Right ventricle myocardium superior (tissue), 1 donor: ENCODE data around the gene DACT3. TPM values are rescaled to one million over a fixed set of nuclear protein-coding genes. Genes with fewer than 3 reads are reported as not detected.

Experiments used
- ATAC-seq: fragments of 200-7000 bp; cut with Tn5 transposase; one replicate; pipeline ENCODE4 v1.9.1; 2020; ENCODE audit warnings: mild to moderate bottlenecking; ENCODE audit not compliant: poor library complexity
- DNase-seq: peaks from one replicate; pipeline ENCODE4 v3.0.0-alpha.2; 2020
- intact Hi-C: fragments of 100-400 bp; cut with DNase I; formaldehyde crosslinking; loops from one replicate; pipeline ENCODE4 v1.11.2; 2022
- long read RNA-seq: library from polyadenylated mRNA; unstranded; transcript quantifications from one replicate; pipeline ENCODE4 v2.0.0, GENCODE V29; 2021
- total RNA-seq: library from RNA; stranded (reverse); fragmentation: NEBNext Ultra II Directional; extraction: Animal tissue kit (Norgen Biotek cat#: 25700); gene quantifications from one replicate; pipeline ENCODE4 v1.2.1, GENCODE V29; 2021
- donor health status: DM: no; HTN: yes; CAD: no; lungs with severe emphysema.

Gene DACT3, protein sequence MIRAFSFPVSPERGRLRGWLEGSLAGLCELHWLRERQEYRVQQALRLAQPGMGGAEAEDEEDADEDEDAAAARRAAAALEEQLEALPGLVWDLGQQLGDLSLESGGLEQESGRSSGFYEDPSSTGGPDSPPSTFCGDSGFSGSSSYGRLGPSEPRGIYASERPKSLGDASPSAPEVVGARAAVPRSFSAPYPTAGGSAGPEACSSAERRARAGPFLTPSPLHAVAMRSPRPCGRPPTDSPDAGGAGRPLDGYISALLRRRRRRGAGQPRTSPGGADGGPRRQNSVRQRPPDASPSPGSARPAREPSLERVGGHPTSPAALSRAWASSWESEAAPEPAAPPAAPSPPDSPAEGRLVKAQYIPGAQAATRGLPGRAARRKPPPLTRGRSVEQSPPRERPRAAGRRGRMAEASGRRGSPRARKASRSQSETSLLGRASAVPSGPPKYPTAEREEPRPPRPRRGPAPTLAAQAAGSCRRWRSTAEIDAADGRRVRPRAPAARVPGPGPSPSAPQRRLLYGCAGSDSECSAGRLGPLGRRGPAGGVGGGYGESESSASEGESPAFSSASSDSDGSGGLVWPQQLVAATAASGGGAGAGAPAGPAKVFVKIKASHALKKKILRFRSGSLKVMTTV
- 15.2 TPM for total RNA-seq
- long read RNA-seq, transcript DACT3-202 (4 exons, 2,834 nt): major isoform, 43 of 75 reads
- long read RNA-seq, partial matches to known transcripts: 14 of 75 reads
- long read RNA-seq, other reads (novel, unspliced or antisense): 18 of 75 reads

GRCh38 chr19:46661020-46661731 is at the start of gene DACT3:
Gene DACT3 (minus strand): TSS chr19:46661182. CDS start chr19:46661064, 118 bp downstream.
- ATAC-seq (peak; percentile 96), DNase-seq (peak; percentile 100)
- intact Hi-C loops: loop anchor here (2.0 to 10.0 kb wide), 2 partner anchors 46 to 126 kb away; no protein-coding TSS in a partner anchor

DNA sequence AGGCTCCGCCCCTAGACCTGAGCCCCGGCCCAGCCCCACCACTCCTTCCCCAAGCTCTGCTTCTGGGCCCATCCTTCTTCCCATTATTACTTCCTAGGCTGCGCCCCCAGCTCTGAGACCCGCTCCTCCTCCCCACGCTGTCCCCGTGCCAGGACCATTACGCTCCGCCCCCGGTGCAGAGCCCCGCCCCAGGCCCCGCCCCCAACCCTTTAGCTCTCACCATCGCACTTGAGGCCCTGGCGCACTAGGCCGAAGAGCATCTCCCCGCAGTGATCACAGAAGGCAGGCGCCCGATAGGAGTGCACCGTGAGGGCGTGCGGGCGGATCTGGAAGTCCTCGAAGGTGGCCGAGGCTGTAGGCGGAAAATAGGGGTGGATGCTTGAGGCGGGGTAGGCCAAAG is 49.7 kb upstream of the DACT3 start:
- intact Hi-C loops: no loop called here
- no peak for DNase-seq
- ATAC-seq: no peak

- peak; percentile 89 for DNase-seq
- ATAC-seq: peak; percentile 79
- intact Hi-C loops: no loop called here
These were observed 43.5 kb upstream of the DACT3 start for GRCh38 chr19:46704379-46705076.

DNA sequence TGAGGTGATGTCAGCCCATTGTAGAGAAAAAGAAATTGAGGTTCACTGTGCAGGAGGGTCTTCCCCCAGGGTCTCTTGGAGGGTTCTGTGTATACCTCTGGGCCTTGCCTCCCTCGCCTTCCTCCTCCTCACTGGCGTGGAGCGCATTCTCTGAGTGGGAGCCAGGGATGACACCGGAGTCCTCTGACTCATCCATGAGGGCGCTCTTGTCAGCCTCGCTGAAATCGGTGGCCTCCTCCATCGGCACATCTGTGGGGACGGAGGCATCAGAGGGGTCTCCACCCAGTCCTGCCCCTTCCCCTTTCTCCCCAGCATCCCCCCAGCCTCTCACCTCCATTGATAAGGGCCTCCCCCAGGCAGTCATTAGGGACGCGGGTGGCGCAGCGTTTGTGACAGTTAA is 39.7 kb upstream of the DACT3 start:
- intact Hi-C loops: no loop called here
- ATAC-seq (no peak), DNase-seq (no peak)

DNA sequence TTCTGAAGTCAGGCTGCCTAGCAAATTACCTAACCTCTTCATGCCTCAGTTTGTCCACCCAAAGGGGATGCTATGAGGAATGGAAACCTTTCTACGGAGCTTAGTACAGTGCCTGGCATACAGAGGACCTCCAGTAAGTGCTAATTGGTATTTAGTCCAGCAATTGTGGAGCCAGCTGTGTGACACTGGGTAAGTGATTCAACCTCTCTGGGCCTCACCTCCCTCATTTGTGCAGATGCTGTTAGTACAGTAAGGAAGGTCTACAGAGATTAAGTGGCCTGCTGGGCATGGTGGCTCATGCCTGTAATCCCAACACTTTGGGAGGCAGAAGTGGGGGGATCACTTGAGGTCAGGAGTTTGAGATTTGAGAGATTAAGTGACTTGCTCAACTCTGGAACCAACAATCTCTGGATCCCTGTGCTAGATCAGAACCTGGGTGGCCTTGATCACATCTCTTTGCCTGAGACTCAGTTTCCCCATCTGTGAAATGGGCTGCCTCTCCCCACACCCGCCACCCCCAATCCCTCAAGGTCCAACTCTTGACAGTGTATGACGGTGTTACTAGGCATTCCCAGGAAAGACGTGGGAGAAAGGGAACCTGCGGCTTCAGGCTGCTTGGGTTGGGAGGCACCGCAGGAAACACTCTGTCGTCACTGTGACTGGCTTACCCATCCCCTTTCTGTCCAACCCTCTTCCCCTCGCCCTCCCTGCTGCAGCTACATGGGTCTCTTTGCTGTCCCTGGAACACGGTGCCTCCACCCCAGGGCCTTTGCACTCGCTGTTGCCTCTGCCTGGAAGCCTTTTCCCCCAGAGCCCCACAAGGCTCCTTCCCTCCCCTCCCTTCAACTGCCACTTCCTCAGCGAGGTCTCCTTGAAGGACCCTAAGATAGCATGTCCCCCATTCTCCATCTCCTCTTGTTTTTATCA is 37.7 kb upstream of the DACT3 start:
- ATAC-seq (no peak), DNase-seq (no peak)
- intact Hi-C loops: no loop called here

DNA sequence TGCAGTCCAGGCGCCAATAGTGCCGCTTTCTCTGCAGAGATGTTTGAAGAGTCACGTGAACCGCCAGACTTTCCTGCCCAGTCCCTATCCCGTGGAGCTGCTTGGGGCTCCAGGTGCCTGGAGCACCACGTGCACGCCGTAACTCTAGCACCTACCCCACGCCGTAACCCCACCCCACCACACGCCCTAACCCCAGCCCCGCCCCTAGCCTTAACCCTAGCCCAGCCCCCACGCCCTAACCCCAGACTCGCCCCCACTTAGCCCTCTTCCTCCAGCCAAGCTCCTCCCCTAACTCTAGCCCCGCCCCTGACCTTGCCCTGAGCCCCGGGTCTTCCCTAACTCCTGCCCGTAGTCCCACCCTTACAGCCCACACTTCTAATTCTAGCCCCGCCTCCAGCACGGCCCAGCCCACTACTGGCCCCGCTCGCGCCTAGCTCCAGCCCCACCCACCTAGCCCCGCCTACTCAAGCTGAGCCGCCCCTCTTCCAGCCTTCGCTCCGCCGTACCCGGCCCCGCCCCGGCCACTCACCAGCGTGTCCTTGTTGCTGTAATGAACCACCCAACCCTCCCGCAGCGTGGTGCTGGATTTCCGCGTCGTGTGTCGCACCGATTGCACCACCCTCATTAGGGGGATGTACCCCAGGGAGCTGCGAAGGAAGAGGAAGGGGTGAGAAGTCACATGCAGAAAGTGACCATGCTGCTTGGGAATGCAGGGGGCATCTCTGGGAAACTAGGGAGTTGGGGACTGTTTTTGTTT is 36.4 kb upstream of the DACT3 start:
- intact Hi-C loops: no loop called here
- DNase-seq: peak; percentile 93
- ATAC-seq: peak; percentile 97

GRCh38 chr19:46696866-46697203 is 35.9 kb upstream of the DACT3 start:
- intact Hi-C loops: no loop called here
- DNase-seq (no peak), ATAC-seq (no peak)

GRCh38 chr19:46696052-46696451 is 35.1 kb upstream of the DACT3 start:
- intact Hi-C loops: no loop called here
- no peak for ATAC-seq
- no peak for DNase-seq

- ATAC-seq: no peak
- intact Hi-C loops: no loop called here
These were observed 32.8 kb upstream of the DACT3 start for GRCh38 chr19:46693760-46694159.

GRCh38 chr19:46692918-46693722 is 32.1 kb upstream of the DACT3 start:
- intact Hi-C loops: no loop called here
- no peak for ATAC-seq

More at GRCh38 chr19:46693760-46694159, 32.8 kb upstream of the DACT3 start:
- DNase-seq: no peak

DNA sequence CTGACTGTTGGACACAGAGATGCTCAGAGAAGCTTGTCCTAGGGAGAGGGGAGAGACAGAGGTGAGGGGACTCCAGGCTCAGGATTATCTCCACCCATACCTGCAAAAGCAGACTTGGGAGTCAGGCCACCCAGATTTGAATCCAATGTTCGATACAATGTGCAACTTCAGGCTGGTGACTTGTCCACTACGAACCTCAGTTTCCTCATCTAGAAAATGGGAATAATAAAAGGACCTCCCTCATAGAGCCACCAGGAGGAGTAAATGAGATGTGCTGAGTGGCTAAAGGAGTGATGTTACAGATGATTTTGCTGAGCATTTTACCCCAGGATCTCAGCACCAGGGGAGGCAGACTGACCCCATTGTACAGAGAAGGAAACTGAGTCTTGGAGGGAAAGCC is 31.0 kb upstream of the DACT3 start:
- intact Hi-C loops: no loop called here
- no peak for ATAC-seq
- DNase-seq: no peak

More at GRCh38 chr19:46692918-46693722, 32.1 kb upstream of the DACT3 start:
- no peak for DNase-seq

DNA sequence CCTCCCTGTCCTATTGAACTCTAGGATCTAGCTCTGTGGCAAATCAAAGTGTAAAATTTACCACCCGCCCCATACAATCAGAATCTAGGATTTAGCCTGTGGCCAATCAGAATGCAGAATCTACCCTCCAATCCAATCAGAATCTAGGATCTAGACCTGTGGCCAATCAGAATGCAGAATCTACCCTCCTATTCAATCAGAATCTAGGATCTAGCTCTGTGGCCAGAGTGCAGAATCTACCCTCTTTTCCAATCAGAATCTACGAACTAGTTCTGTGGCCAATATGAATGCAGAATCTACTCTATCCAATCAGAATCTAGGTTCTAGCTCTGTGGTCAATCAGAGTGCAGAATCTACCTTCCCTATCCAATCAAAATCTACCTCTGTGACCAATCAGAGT is 30.1 kb upstream of the DACT3 start:
- intact Hi-C loops: no loop called here

GRCh38 chr19:46689358-46689757 is 28.4 kb upstream of the DACT3 start:
- ATAC-seq (no peak), DNase-seq (no peak)
- intact Hi-C loops: no loop called here

More for the DNA sequence above, 30.1 kb upstream of the DACT3 start:
- DNase-seq (no peak), ATAC-seq (no peak)

GRCh38 chr19:46687438-46688145 is 26.6 kb upstream of the DACT3 start:
- ATAC-seq: no peak
- intact Hi-C loops: no loop called here
- no peak for DNase-seq

DNA sequence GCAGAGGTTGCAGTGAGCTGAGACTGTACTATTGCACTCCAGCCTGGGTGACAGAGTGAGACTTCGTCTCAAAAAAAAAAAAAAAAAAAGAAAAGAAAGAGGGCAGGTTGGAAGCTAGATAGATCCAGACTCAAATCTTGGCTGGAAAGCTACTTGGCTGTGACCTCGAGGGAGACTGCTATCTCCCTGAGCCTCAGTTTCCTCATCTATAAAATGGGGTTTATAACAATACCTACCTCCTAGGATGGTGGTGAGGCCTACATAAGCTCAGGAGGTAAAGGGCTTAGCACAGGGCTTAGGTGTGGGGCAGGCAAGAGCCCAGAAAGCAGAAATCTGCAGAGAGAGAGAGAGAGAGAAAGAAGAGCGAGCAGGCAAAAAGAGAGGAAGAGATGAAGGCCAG is 24.2 kb upstream of the DACT3 start:
- ATAC-seq (no peak), DNase-seq (no peak)
- intact Hi-C loops: no loop called here
